Measurements from ENCODE around the gene GCGR.

The GCGR gene

GRCh38 chr17:81845881-81846742, 42.2 kb downstream of the GCGR start:
- no peak overlapping the region for H3K4me2 ChIP-seq (ENCODE audit: low read length, poor library complexity, severe bottlenecking)
- 98% methylated on average over 38 of the region's 38 CpGs for WGBS
- H2BK15ac ChIP-seq (ENCODE audit: low read depth, poor library complexity, severe bottlenecking) = no peak overlapping the region
- H3K14ac ChIP-seq (ENCODE audit: low read length in 2 of 2) = no peak overlapping the region
- H3K4me3 ChIP-seq (ENCODE audit: insufficient read depth in 1 of 2, low read depth in 1 of 2, low read length in 2 of 2) = no peak overlapping the region
- H2AK5ac ChIP-seq (ENCODE audit: low read length, severe bottlenecking) = no peak overlapping the region
- no peak overlapping the region for H2AFZ ChIP-seq (ENCODE audit: low read depth, low read length)
- peaks cover 69 to 81% of the 10 kb centered on the region in 2 experiments for H3K36me3 ChIP-seq (ENCODE audit: control insufficient read depth in 1 of 2, insufficient read depth in 2 of 2, low read depth in 1 of 2, low read length in 2 of 2)
- H3K9ac ChIP-seq (ENCODE audit: low read length) = no peak overlapping the region
- H2BK12ac ChIP-seq (ENCODE audit: low read length in 2 of 2) = no peak overlapping the region
- no peak overlapping the region for H2BK5ac ChIP-seq (ENCODE audit: low read depth, low read length, poor library complexity, severe bottlenecking)
- H3K27ac ChIP-seq (ENCODE audit: low read length, poor library complexity, severe bottlenecking) = no peak overlapping the region
- H3K23ac ChIP-seq (ENCODE audit: low read length in 2 of 2) = no peak overlapping the region
- H3K4ac ChIP-seq (ENCODE audit: low read depth in 1 of 2, low read length in 2 of 2) = no peak overlapping the region
- no peak overlapping the region for H4K8ac ChIP-seq (ENCODE audit: low read length)
- peaks cover 23% of the 10 kb centered on the region for H3K79me1 ChIP-seq (replicated peaks; ENCODE audit: low read length, poor library complexity, severe bottlenecking)
- no peak for DNase-seq
- no peak overlapping the region for H3K18ac ChIP-seq (ENCODE audit: low read depth in 1 of 2, low read length in 2 of 2)
- no peaks in the 10 kb centered on the region for H3K9me3 ChIP-seq (ENCODE audit: control insufficient read depth, low read length)
- H4K91ac ChIP-seq (ENCODE audit: low read length) = no peak overlapping the region
- no peak overlapping the region for H2BK120ac ChIP-seq (ENCODE audit: low read depth, low read length)
- H3K4me1 ChIP-seq (ENCODE audit: control insufficient read depth, insufficient read depth, low read depth, low read length) = peaks cover 3% of the 10 kb centered on the region
- no peaks in the 10 kb centered on the region for H3K27me3 ChIP-seq (ENCODE audit: control insufficient read depth in 1 of 2, insufficient read depth in 1 of 2, low read length in 2 of 2)

GRCh38 chr17:81846743-81847689, 43.1 kb downstream of the GCGR start:
- Histone ChIP-seq H2BK15ac (ENCODE audit: low read depth, poor library complexity, severe bottlenecking) (no peak overlapping the region), H2AK5ac (ENCODE audit: low read length, severe bottlenecking) (no peak overlapping the region), H3K4me3 (ENCODE audit: insufficient read depth in 1 of 2, low read depth in 1 of 2, low read length in 2 of 2) (no peak overlapping the region), H2AFZ (ENCODE audit: low read depth, low read length) (no peak overlapping the region), H2BK12ac (ENCODE audit: low read length in 2 of 2) (no peak overlapping the region), H3K23ac (ENCODE audit: low read length in 2 of 2) (no peak overlapping the region), H2BK120ac (ENCODE audit: low read depth, low read length) (no peak overlapping the region), H3K9me3 (ENCODE audit: control insufficient read depth, low read length) (no peaks in the 10 kb centered on the region), H3K9ac (ENCODE audit: low read length) (no peak overlapping the region), H3K18ac (ENCODE audit: low read depth in 1 of 2, low read length in 2 of 2) (no peak overlapping the region), H3K79me1 (replicated peaks; ENCODE audit: low read length, poor library complexity, severe bottlenecking) (peaks cover 29% of the 10 kb centered on the region), H3K4me2 (ENCODE audit: low read length, poor library complexity, severe bottlenecking) (no peak overlapping the region), H2BK5ac (ENCODE audit: low read depth, low read length, poor library complexity, severe bottlenecking) (no peak overlapping the region), H3K36me3 (ENCODE audit: control insufficient read depth in 1 of 2, insufficient read depth in 2 of 2, low read depth in 1 of 2, low read length in 2 of 2) (peaks cover 78 to 81% of the 10 kb centered on the region in 2 experiments), H4K8ac (ENCODE audit: low read length) (no peak overlapping the region), H3K4ac (ENCODE audit: low read depth in 1 of 2, low read length in 2 of 2) (no peak overlapping the region), H3K27me3 (ENCODE audit: control insufficient read depth in 1 of 2, insufficient read depth in 1 of 2, low read length in 2 of 2) (no peaks in the 10 kb centered on the region), H3K14ac (ENCODE audit: low read length in 2 of 2) (no peak overlapping the region), H3K4me1 (ENCODE audit: control insufficient read depth, insufficient read depth, low read depth, low read length) (peaks cover 3% of the 10 kb centered on the region), H4K91ac (ENCODE audit: low read length) (no peak overlapping the region), H3K27ac (ENCODE audit: low read length, poor library complexity, severe bottlenecking) (no peak overlapping the region)
- WGBS = 94% methylated on average over 24 of the region's 24 CpGs
- DNase-seq = no peak

GRCh38 chr17:81849457-81849856, 45.5 kb downstream of the GCGR start:
- H3K4me2 ChIP-seq (ENCODE audit: low read length, poor library complexity, severe bottlenecking) = no peak overlapping the region
- no peak overlapping the region for H2BK15ac ChIP-seq (ENCODE audit: low read depth, poor library complexity, severe bottlenecking)
- H4K8ac ChIP-seq (ENCODE audit: low read length) = no peak overlapping the region
- H3K23ac ChIP-seq (ENCODE audit: low read length in 2 of 2) = no peak overlapping the region
- H3K4ac ChIP-seq (ENCODE audit: low read depth in 1 of 2, low read length in 2 of 2) = no peak overlapping the region
- no peak overlapping the region for H2BK12ac ChIP-seq (ENCODE audit: low read length in 2 of 2)
- WGBS = 97% methylated on average over 7 of the region's 12 CpGs
- H3K27ac ChIP-seq (ENCODE audit: low read length, poor library complexity, severe bottlenecking) = no peak overlapping the region
- peaks cover under 1% of the 10 kb centered on the region for H3K4me1 ChIP-seq (ENCODE audit: control insufficient read depth, insufficient read depth, low read depth, low read length)
- no peak for DNase-seq
- H2BK5ac ChIP-seq (ENCODE audit: low read depth, low read length, poor library complexity, severe bottlenecking) = no peak overlapping the region
- H2AK5ac ChIP-seq (ENCODE audit: low read length, severe bottlenecking) = no peak overlapping the region
- no peaks in the 10 kb centered on the region for H3K27me3 ChIP-seq (ENCODE audit: control insufficient read depth in 1 of 2, insufficient read depth in 1 of 2, low read length in 2 of 2)
- no peak overlapping the region for H3K18ac ChIP-seq (ENCODE audit: low read depth in 1 of 2, low read length in 2 of 2)
- no peak overlapping the region for H2AFZ ChIP-seq (ENCODE audit: low read depth, low read length)
- H3K79me1 ChIP-seq (replicated peaks; ENCODE audit: low read length, poor library complexity, severe bottlenecking) = peaks cover 37% of the 10 kb centered on the region
- no peak overlapping the region for H4K91ac ChIP-seq (ENCODE audit: low read length)
- no peak overlapping the region for H2BK120ac ChIP-seq (ENCODE audit: low read depth, low read length)
- no peak overlapping the region for H3K4me3 ChIP-seq (ENCODE audit: insufficient read depth in 1 of 2, low read depth in 1 of 2, low read length in 2 of 2)
- no peak overlapping the region for H3K9ac ChIP-seq (ENCODE audit: low read length)
- no peak overlapping the region for H3K14ac ChIP-seq (ENCODE audit: low read length in 2 of 2)
- H3K9me3 ChIP-seq (ENCODE audit: control insufficient read depth, low read length) = no peaks in the 10 kb centered on the region
- H3K36me3 ChIP-seq (ENCODE audit: control insufficient read depth in 1 of 2, insufficient read depth in 2 of 2, low read depth in 1 of 2, low read length in 2 of 2) = peaks cover 77 to 82% of the 10 kb centered on the region in 2 experiments

GRCh38 chr17:81851423-81851822, 47.5 kb downstream of the GCGR start:
- Histone ChIP-seq H2AK5ac (ENCODE audit: low read length, severe bottlenecking) (no peak overlapping the region), H2BK12ac (ENCODE audit: low read length in 2 of 2) (peak overlapping the region in 1 of 2 experiments; percentile 3), H2BK5ac (ENCODE audit: low read depth, low read length, poor library complexity, severe bottlenecking) (no peak overlapping the region), H3K27me3 (ENCODE audit: control insufficient read depth in 1 of 2, insufficient read depth in 1 of 2, low read length in 2 of 2) (no peaks in the 10 kb centered on the region), H3K4me2 (ENCODE audit: low read length, poor library complexity, severe bottlenecking) (no peak overlapping the region), H2AFZ (ENCODE audit: low read depth, low read length) (no peak overlapping the region), H3K14ac (ENCODE audit: low read length in 2 of 2) (no peak overlapping the region), H2BK15ac (ENCODE audit: low read depth, poor library complexity, severe bottlenecking) (no peak overlapping the region), H3K36me3 (ENCODE audit: control insufficient read depth in 1 of 2, insufficient read depth in 2 of 2, low read depth in 1 of 2, low read length in 2 of 2) (peaks cover 73 to 82% of the 10 kb centered on the region in 2 experiments), H4K91ac (ENCODE audit: low read length) (no peak overlapping the region), H3K79me1 (replicated peaks; ENCODE audit: low read length, poor library complexity, severe bottlenecking) (peaks cover 27% of the 10 kb centered on the region), H3K9ac (ENCODE audit: low read length) (no peak overlapping the region), H3K4me1 (ENCODE audit: control insufficient read depth, insufficient read depth, low read depth, low read length) (peaks cover 1% of the 10 kb centered on the region), H2BK120ac (ENCODE audit: low read depth, low read length) (no peak overlapping the region), H3K9me3 (ENCODE audit: control insufficient read depth, low read length) (no peaks in the 10 kb centered on the region), H3K4ac (ENCODE audit: low read depth in 1 of 2, low read length in 2 of 2) (no peak overlapping the region), H3K4me3 (ENCODE audit: insufficient read depth in 1 of 2, low read depth in 1 of 2, low read length in 2 of 2) (no peak overlapping the region), H3K23ac (ENCODE audit: low read length in 2 of 2) (peak overlapping the region in 1 of 2 experiments; percentile 2), H4K8ac (ENCODE audit: low read length) (no peak overlapping the region), H3K27ac (ENCODE audit: low read length, poor library complexity, severe bottlenecking) (no peak overlapping the region), H3K18ac (ENCODE audit: low read depth in 1 of 2, low read length in 2 of 2) (no peak overlapping the region)
- DNase-seq = no peak
- over 99% methylated on average over 16 of the region's 16 CpGs for WGBS

Data from mesenchymal stem cell (in vitro differentiated cells and primary cell).